ENCODE results near the gene GLA. TPM values are rescaled to one million over a fixed set of nuclear protein-coding genes. Genes with fewer than 3 reads are reported as not detected.

Gene GLA
- total and polyA plus RNA-seq, 2 of the 4 experiments (the other 2 are of a cell fraction): 27.9 to 38.7 TPM

GRCh38 chrX:101419489-101419888 is 11.8 kb upstream of the GLA start:
- Histone ChIP-seq H4K8ac (ENCODE audit: low read depth in 2 of 2, low read length in 2 of 2) (no peak overlapping the region), H2AK9ac (replicated peaks; ENCODE audit: low read depth, low read length, poor library complexity) (no peak overlapping the region), H3K4me3 (ENCODE audit: insufficient read depth, low read depth, low read length) (no peak overlapping the region), H3K56ac (ENCODE audit: extremely low read depth, insufficient read depth, low read length) (no peak overlapping the region), H3K79me1 (ENCODE audit: low read depth in 1 of 2, low read length in 2 of 2) (no peaks in the 10 kb centered on the region; a peak in 1 of 4 replicates), H2BK120ac (ENCODE audit: low read depth, low read length) (no peak overlapping the region), H3K14ac (replicated peaks; ENCODE audit: low read depth, low read length) (no peak overlapping the region), H3K9me1 (ENCODE audit: insufficient read depth, low read length) (no peaks in the 10 kb centered on the region), H3K23ac (ENCODE audit: low read depth, low read length) (no peak overlapping the region), H2BK5ac (ENCODE audit: low read depth, low read length, poor library complexity, severe bottlenecking) (no peak overlapping the region), H3K9ac (ENCODE audit: low read depth, low read length) (no peak overlapping the region), H4K20me1 (ENCODE audit: insufficient read depth, low read length) (no peaks in the 10 kb centered on the region), H4K91ac (ENCODE audit: insufficient read depth, low read depth, low read length) (no peak overlapping the region), H3K27ac (ENCODE audit: insufficient read depth, low read length) (no peak overlapping the region), H2AFZ (replicated peaks; ENCODE audit: low read length, poor library complexity) (no peak overlapping the region), H4K5ac (ENCODE audit: low read depth, low read length) (no peak overlapping the region), H3K4me1 (ENCODE audit: control insufficient read depth, insufficient read depth, low read length) (peaks cover 4% of the 10 kb centered on the region; the same call in 1 of the 2 replicates), H3K4ac (ENCODE audit: low read depth, low read length) (no peak overlapping the region), H3K18ac (ENCODE audit: low read depth, low read length) (no peak overlapping the region), H3K36me3 (ENCODE audit: control insufficient read depth, insufficient read depth, low read length) (no peaks in the 10 kb centered on the region), H2BK15ac (ENCODE audit: low read depth, low read length) (no peak overlapping the region), H3K27me3 (ENCODE audit: control insufficient read depth, insufficient read depth, low read length) (peaks cover 2% of the 10 kb centered on the region; the same call in 1 of the 2 replicates), H3K4me2 (ENCODE audit: low read depth, low read length) (no peak overlapping the region), H2BK20ac (ENCODE audit: low read depth, low read length) (no peak overlapping the region), H3K9me3 (ENCODE audit: control insufficient read depth, insufficient read depth, low read length) (no peaks in the 10 kb centered on the region), H2AK5ac (ENCODE audit: low read depth, low read length) (no peak overlapping the region)
- ATAC-seq (ENCODE audit: low read depth): no peak
- POLR2A ChIA-PET (ENCODE audit: unreplicated experiment): no interaction called here
- in situ Hi-C loops (cut with MboI; ENCODE audit: low sequenced_read_pairs) (loop anchor here (5.0 kb wide), 1 partner anchor 378 kb away; no protein-coding TSS in a partner anchor), dilution Hi-C loops (cut with HindIII; ENCODE audit: low sequenced_read_pairs, unreplicated experiment) (no loop called here), intact Hi-C loops (cut with micrococcal nuclease) (loop anchor here (5.0 kb wide), 2 partner anchors 63 to 173 kb away; no protein-coding TSS in a partner anchor)
- TF ChIP-seq USF2 (IDR thresholded peaks at IDR 0.05; ENCODE audit: low read depth, low read length): no peak
- no peak for TF ChIP-seq MAZ (IDR thresholded peaks at IDR 0.05; ENCODE audit: borderline replicate concordance, low read depth, low read length)
- TF ChIP-seq, protein P1, sequence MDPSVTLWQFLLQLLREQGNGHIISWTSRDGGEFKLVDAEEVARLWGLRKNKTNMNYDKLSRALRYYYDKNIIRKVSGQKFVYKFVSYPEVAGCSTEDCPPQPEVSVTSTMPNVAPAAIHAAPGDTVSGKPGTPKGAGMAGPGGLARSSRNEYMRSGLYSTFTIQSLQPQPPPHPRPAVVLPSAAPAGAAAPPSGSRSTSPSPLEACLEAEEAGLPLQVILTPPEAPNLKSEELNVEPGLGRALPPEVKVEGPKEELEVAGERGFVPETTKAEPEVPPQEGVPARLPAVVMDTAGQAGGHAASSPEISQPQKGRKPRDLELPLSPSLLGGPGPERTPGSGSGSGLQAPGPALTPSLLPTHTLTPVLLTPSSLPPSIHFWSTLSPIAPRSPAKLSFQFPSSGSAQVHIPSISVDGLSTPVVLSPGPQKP (IDR thresholded peaks at IDR 0.05; ENCODE audit: borderline replicate concordance, low read depth, low read length): no peak
- no peak for TF ChIP-seq MAFK (IDR thresholded peaks at IDR 0.05; ENCODE audit: low read depth, low read length)
- no peak for TF ChIP-seq RAD21 (IDR thresholded peaks at IDR 0.05; ENCODE audit: low read length)
- no peak for TF ChIP-seq MXI1 (IDR thresholded peaks at IDR 0.05; ENCODE audit: borderline replicate concordance, low read depth, low read length)
- TF ChIP-seq CEBPB (IDR thresholded peaks at IDR 0.05; ENCODE audit: low read depth, low read length): no peak
- TF ChIP-seq RFX5 (IDR thresholded peaks at IDR 0.05; ENCODE audit: low read depth, low read length): no peak
- TF ChIP-seq RCOR1 (IDR thresholded peaks at IDR 0.05; ENCODE audit: insufficient replicate concordance, low read length): no peak
- TF ChIP-seq FOS (IDR thresholded peaks at IDR 0.05; ENCODE audit: low read depth, low read length): no peak
- TF ChIP-seq, protein P2, sequence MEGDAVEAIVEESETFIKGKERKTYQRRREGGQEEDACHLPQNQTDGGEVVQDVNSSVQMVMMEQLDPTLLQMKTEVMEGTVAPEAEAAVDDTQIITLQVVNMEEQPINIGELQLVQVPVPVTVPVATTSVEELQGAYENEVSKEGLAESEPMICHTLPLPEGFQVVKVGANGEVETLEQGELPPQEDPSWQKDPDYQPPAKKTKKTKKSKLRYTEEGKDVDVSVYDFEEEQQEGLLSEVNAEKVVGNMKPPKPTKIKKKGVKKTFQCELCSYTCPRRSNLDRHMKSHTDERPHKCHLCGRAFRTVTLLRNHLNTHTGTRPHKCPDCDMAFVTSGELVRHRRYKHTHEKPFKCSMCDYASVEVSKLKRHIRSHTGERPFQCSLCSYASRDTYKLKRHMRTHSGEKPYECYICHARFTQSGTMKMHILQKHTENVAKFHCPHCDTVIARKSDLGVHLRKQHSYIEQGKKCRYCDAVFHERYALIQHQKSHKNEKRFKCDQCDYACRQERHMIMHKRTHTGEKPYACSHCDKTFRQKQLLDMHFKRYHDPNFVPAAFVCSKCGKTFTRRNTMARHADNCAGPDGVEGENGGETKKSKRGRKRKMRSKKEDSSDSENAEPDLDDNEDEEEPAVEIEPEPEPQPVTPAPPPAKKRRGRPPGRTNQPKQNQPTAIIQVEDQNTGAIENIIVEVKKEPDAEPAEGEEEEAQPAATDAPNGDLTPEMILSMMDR (conservative IDR thresholded peaks at IDR 0.05; ENCODE audit: low read depth, low read length): no peak
- no peak for TF ChIP-seq BHLHE40 (IDR thresholded peaks at IDR 0.05; ENCODE audit: low read depth, low read length)
- no peak for TF ChIP-seq SMC3 (IDR thresholded peaks at IDR 0.05; ENCODE audit: low read depth, low read length)
- no peak for TF ChIP-seq POLR2A (IDR thresholded peaks at IDR 0.05; ENCODE audit: low read depth, low read length)
- TF ChIP-seq CHD1 (IDR thresholded peaks at IDR 0.05; ENCODE audit: low read depth, low read length): no peak
- no peak for TF ChIP-seq NFE2L2 (IDR thresholded peaks at IDR 0.05; ENCODE audit: low read depth, low read length)
- no peak for DNase-seq
- WGBS, 2 experiments (ENCODE audit: extremely low coverage in 2 of 2, insufficient read length in 1 of 2): no CpG with 5 or more reads among the region's 2 CpGs
- CTCF ChIA-PET: no interaction called here
- no TSS peak for BruUV-seq (replicated peaks)
